Amniotic epithelial cell (primary cell): Measurements from ENCODE around the gene BRPF1.

Experiments used
- DNase-seq: peaks from one replicate; pipeline ENCODE4 v3.0.0-alpha.2; 2010; ENCODE audit warnings: low read depth

BRPF1 gene, protein sequence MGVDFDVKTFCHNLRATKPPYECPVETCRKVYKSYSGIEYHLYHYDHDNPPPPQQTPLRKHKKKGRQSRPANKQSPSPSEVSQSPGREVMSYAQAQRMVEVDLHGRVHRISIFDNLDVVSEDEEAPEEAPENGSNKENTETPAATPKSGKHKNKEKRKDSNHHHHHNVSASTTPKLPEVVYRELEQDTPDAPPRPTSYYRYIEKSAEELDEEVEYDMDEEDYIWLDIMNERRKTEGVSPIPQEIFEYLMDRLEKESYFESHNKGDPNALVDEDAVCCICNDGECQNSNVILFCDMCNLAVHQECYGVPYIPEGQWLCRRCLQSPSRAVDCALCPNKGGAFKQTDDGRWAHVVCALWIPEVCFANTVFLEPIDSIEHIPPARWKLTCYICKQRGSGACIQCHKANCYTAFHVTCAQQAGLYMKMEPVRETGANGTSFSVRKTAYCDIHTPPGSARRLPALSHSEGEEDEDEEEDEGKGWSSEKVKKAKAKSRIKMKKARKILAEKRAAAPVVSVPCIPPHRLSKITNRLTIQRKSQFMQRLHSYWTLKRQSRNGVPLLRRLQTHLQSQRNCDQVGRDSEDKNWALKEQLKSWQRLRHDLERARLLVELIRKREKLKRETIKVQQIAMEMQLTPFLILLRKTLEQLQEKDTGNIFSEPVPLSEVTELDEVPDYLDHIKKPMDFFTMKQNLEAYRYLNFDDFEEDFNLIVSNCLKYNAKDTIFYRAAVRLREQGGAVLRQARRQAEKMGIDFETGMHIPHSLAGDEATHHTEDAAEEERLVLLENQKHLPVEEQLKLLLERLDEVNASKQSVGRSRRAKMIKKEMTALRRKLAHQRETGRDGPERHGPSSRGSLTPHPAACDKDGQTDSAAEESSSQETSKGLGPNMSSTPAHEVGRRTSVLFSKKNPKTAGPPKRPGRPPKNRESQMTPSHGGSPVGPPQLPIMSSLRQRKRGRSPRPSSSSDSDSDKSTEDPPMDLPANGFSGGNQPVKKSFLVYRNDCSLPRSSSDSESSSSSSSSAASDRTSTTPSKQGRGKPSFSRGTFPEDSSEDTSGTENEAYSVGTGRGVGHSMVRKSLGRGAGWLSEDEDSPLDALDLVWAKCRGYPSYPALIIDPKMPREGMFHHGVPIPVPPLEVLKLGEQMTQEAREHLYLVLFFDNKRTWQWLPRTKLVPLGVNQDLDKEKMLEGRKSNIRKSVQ (N-terminal part only)

DNA sequence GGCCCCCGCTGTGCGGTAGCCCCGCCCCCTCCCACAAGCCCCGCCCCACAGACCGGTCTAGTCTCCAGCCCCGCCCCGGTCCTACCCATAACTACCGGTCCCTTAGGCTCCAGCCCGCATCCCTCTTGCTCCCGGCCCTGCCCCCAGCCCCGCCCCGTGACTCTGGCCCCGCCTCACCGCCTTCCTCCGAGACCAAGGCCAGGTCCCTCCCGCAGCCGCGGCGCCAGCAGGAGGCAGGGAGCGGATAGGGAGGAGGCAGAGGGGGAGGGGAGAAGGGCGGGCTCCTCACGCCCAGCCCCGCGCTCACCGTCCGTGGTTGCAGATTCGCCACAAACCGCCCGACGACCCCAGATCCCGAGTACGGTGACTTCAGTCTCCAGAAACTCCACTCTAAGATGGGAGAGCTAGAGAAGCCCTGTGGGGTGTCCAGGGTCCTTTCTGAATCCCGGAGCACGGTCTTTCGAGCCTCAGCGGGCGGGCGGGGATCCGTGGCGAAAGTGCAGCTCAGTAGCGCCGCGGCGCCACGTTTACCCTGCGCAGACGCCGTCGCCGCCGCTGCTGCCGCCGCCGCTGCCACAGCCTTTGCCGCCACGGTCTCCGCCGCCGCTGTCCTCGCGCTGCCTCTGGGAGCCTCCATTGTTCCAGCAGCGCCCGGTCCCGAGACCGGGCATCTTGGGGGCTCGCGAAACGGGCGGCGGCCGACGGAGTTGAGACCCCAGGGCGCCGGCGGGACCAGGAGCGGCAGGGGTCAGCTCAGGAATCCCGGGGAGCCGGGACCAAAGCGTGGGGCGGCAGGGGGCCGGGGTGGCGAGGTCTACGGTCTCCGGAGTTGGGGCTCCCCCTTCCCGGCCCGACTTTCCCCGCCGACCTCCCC lies at the start of gene BRPF1:
Gene BRPF1 (plus strand): TSS at position 530 of the 874 bp plus-strand sequence. CDS start 2,406 bp downstream, outside the sequence.
- DNase-seq, result peak; percentile 98

DNA sequence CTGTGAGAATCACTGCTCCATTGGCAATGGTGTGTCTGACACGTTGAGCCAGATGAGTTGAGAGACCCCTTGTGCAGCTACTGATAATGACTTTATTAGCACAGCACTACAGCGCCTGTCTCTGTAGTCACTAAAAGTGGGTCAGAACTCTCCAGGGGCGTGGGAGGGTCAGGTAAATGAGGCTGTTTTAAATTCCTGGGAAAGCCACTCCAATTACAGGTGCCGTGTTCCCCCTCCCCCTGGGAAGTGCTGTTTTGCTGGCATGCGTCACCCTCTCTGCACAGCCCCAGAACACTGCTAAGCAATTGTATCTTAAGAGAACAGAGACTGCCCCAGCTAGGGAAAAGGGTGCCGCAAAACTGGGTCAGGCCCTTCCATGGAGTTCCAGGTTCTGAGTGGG lies 49.4 kb upstream of the BRPF1 start:
- no peak for DNase-seq

DNA sequence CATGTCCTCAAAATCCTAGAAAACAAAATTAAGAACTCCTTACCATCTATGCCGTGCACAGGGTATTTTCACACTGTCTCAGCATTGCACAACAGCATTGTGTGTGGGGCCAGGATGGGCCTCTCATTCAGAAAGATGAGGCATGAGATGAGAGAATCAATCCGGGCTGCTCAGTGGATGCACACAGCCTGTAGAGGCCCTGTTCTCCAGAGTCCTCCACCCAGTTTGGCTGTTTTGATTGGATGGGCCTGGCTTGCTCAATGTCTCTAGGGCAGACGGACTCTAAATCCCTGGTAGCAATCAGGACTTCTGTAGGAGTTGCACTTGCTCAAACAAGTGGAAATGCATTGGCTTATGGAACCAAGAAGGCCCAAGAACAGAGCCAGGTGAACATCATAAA lies 48.1 kb upstream of the BRPF1 start:
- DNase-seq, result peak; percentile 74

DNA sequence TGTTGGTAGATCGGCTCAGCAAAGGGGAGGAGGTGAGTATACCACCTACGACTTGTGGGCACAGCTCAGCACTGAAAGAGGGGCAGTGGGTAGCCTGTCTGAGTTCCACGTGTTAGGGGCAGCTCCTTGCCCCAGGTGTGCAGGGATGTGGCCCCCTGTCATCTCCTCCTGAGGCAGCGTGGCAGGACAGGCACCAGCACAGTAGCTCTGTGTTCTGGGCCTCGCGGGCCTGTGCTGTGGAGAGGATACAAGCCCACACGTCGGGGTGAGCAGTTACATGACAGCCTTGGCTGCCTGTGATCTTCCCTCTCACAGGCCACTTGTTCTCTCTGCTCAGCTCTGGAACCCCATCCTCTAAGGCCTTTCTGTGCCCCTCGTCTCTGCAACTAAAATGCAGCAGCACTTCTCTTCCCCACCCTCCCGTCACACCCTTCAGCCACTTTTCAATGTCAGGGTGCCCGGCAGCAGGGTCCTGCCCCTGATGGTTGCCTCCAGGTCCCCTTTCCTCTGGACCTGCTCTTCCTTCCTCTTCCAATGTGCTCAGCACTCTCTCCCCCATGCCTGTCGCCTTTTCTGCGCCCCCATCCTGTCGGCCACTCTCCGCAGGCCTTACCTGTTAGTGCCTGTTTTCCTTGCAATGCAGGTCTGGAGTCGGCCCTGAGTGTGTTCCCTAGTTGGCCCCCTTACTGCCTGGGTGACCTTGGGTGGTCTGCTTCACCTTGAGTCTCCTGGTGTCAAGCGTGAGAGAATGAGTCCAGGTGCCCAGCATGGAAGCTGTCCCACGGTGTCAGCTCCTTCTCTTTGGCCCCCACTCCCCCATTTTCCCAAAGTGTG lies 46.1 kb upstream of the BRPF1 start:
- DNase-seq, result no peak

DNA sequence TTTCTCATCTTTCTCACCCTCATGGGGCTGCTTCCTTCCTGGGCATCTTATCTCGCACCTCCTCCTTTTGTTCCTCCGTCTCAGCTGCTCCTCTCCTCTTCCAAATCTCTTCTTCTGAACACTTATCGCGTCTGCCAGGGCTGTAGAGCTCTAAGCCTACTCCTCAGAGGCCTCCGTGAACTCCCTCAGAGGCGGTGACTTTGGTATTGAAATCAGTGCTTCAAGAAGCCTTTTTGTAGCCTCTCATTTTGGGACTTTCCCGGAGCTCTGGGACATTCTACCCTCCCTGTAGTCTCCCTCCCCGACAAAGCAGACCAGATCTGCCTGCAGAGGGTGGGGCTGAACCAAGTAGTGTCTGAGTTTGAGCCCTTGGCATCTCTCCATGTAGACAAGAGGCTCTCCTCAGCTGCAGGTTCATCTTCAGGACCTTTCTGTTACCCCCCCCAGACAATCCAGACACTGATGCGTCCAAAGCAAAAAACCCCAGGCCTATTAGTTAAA lies 45.4 kb upstream of the BRPF1 start:
- DNase-seq, result no peak

DNA sequence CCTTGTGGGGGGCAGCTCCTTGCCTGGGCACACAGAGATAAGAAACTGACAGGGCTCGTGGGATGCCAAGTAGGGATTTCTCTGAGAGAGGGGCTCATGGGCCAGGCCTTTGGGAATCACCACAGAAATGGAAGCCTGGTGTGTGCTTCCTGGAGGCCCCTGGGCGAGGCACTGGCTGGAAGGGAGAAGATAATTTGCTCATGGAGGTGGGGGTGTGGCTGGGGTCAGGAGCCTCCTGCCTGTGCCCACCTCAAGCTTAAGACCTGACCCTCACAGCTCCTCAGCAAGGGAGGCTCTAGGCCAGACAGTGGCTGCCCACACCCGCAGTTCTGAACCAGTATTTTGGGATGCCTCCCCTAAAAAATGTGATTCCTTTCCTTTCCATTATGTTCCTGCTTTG lies 44.8 kb upstream of the BRPF1 start:
- no peak for DNase-seq

DNA sequence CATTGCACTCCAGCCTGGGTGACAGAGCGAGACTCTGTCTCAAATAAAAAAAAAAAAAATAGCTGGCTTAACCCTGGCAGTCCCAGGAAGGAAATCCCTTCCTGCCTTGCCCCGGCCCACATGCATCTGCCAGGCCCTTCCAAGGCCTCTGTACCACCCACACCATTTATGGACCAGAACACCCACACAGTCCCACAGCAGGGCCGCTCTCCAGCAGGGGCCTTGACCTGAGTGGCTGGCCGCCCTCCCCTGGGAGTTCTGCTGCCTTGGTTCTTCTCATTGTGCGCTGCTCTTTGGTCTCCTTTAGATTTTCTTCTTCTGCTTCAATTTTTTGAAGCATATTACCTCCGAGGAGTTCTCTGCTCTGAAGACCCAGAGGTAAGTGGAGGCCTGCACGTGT lies 44.0 kb upstream of the BRPF1 start:
- no peak for DNase-seq

DNA sequence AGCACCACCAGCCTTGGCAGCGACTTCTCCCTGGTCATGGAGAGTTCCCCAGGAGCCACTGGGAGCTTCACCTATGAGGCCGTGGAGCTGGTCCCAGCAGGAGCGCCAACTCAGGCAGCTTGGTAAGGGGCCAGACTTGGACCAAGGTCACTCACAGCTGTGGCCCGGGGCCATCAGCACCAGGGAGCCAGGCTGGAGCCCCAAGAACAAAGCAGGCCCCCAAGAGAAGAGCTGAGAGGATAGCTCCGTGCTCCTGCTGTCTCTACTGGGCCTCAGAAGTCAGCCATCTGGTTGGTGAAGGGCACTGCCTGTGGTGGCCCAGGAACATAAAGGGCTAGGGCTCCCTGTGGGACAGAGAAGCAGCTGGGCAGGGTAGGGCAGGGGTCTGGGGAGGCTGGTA lies 42.6 kb upstream of the BRPF1 start:
- DNase-seq, result no peak

DNA sequence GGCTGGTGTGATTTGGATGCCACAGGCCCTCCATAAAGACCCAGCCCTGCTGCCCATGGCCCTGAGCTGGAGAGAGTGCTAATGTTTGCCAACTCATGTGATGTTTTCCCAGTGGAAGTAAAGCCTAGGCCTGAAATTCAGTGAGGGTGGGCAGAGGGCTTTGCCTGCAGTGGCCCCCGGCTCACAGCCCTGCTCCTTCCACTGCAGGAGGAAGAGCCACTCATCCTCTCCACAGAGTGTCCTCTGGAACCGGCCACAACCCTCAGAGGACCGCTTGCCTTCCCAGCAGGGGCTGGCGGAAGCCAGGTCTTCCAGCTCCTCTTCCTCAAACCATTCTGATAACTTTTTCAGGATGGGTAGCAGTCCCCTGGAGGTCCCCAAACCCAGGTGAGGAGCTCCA lies 41.8 kb upstream of the BRPF1 start:
- no peak for DNase-seq

DNA sequence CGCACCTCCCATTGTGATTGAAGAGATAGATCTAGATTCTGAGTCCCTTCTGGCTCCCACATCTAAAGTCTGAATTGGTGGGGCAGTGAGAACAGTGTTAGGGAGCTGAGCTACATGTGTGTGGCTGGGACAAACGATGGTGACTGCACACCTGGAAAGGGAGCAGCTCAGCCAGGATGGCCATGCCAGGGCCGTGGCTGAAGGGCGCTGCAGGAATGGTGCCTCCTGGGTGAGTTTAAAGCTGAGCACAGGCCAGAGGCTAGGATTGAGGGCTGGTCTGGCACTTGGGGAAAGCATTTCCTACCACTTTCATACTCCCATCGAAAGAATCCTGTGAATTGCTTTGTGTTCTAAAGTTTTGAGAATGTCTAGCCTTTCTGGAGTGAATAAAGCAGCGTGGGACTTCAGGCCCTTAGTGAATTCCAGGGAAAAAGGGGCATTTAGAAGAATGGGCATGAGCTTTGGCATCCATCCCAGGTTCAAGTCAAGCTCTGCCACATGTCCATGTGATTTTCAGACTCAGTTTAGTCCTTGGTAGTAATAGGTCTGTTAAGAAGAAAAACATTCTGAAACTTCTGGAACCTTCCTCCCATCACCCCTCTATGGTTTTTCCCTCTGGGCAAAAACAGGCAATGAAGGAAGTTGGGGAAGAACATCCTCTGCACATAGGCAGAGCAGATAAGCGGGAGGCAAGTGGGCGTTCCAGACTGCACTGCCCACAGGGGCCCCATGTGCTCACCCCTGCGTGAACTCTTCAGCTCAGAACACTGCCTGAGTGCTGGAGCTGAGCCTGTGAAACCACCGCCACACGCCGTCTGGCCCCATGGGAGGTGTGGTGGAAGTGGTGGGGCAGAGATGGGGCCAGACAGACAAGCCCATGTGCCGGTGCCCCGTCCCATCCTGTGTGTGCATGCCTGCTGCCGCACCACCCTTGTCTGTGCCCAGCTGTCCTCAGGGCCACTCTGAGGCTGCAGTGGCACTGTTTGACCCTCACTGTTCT lies 40.8 kb upstream of the BRPF1 start:
- peak; percentile 90 for DNase-seq

DNA sequence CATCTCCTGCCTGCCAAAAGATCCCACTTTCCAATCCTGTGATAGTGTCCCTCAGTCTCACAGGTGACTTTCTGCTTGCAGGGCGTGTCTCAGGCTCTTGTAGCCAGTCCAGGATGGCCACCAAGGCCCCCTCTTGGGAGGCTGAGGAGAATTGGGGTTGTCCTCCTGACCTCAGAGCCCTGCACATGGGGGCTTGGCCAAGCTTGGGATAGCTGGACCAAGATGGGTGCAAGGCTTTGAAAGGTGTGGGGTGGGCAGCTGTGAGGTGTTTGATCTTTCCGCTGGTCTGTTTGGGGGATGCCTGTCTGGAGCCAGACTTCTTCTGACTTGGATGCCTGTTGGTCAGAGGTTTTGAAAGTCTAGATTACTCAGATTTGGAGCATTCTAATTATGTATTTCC lies 39.9 kb upstream of the BRPF1 start:
- no peak for DNase-seq

DNA sequence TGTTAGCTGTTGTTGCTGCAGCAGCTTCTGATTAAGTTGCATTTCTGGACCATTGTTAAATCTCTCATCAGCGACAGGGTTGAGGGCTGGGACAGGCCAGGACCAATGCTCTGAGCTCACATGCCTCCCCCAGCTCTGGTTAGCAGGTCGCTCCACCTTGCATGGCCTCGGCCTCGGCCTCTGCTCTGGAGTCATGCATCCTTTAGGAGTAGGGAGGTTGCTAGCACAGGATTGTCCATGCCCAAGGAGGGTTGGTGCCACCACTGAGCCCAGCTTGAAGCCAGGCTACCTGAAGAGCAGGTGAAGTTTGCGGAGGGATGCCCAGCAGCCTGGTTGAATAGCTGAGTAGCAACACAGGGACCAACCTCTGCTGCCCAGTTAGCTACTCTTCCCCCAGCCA lies 39.1 kb upstream of the BRPF1 start:
- DNase-seq, result no peak

DNA sequence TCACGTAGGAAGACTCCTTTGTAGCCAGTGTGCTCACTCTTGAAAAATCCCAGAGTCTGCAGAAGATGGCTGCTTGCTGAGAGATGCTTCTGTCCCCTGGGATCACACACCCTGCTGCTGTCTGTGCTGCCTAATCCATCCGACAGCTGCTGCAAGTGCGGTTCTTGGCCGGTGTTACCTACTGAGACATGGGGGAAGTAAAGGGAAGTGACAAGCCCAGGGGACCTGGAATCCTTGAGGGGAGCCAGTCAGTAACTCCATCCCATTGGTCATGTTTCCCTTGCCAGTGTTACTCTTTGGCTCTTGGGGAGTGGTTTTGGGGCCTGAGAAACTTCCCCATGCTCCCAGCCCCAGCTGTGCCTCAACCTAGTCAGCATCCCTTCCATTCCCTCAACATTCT lies 36.2 kb upstream of the BRPF1 start:
- DNase-seq, result no peak

DNA sequence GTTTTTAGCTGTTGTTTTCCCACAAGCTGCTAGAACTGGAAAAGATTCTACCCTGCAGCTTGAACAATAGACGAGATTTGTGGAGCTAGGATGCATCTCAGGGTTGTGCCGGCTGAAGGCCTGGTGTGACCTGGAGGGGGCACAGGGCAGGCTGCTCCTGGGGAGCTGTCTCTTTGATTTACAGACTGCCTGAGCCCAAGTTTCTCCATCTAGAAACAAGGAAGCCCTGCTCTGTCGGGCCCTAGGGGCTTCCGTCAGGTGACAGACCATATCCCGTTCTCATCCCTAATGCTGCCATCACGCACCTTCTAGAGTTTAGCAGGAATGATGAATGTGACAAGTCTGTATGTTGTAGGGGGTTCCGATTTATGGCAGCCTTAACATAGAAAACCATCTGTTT lies 35.8 kb upstream of the BRPF1 start:
- no peak for DNase-seq

DNA sequence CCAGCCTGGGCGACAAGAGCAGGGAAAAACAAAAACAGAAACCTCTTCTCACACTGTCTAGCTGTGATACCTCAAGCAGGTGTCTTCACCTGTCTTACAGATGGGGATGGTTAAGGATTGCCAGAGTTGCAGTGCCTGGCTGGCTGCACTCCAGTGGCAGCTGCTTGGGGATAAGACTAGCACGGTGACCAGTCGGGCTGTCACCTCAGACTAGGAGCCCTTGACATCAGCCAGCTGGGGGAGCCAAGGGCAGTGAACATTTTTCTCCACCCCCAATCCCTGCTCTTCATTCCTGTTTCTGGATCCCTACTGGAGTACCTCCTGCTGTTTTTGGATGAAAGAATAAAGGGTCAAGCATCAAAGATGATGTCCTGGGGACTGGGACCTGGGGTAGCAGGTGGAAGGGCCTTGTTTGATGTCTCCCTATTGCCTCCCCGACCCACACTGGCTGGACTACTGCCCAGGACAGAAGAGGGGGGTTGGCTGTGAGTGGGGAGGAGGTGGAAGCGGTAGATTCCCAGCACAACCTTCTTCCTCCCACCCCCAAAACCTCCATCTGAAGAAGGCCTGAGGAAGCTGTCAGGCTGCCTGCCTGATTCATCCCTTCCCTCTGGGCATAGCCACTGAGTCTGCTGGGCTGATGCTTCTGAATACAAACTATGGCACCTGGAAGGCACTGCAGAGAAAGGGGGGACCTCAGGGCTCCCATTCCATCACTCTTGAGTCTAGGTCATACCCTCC lies 34.9 kb upstream of the BRPF1 start:
- DNase-seq, result no peak

DNA sequence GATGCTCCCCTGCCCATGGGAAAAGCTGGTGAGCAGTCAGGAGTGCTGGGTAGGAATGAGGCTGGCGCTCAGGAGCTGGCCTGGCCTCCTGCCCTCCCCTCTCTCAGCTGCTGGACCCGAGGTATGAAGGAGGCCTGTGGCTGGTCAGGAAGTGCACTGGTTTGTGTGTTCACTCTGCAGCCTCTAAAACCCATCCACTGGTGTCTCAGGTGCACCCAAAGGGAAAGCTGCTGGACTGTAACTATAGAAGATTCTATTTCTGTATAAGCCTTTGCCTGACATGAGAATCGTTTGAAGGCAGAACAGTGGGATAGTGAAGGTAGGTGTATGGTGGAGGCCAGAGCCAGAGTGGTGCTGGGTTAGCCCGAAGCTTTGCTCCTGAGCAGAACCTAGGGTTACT lies 33.6 kb upstream of the BRPF1 start:
- DNase-seq, result no peak

DNA sequence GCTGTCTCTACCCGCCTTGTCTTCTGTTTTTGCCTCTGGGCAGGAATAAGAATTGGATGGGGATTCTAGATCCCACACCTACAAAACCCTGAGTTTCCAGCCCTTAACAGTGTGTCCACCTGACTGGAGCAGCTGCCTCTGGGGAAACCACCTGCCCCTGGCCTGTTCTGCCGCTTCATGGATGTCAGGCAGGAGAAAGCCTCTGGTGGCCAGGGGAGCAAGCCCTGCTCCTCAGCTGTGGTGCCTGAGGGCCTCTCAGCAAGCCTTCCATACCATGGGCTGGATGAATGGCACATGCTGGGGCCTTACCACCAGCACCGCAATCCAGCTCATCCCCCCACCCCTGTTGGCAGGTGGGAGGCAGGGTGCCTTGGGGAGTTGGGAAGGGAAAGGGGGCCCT lies 33.2 kb upstream of the BRPF1 start:
- no peak for DNase-seq

DNA sequence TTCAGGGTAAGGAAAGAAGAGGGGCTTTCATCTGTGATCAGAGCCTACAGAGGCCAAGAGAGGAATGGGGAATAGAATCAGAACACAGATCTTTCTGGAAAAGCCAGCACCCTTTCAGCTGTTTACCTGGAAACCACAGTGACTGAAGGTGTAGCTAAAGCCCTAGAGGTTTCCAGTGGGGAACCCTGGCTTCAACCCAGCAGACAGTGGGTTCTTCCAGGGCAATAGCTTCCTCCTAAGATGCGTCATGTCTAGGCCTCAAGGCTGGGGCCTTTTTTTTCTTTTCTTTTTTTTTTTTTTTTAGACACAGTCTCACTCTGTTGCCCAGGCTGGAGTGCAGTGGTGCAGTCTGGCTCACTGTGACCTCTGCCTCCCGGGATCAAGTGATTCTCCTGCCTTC lies 31.0 kb upstream of the BRPF1 start:
- no peak for DNase-seq

DNA sequence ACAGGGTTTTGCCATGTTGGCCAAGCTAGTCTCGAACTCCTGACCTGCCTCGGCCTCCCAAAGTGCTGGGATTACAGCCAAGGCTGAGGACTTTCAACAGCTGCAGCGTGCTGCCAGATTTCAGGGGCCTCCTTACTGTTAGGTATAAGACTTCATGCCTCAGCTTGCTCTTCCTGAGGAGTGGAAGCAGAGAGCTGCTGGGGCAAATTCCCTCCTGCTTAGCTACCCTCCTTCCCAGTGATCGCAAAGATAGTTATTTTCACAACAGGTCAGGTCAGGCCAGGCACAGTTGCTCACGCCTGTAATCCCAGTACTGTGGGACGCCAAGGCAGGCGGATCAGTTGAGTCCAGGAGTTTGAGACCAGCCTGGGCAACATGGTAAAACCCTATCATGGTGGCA lies 30.5 kb upstream of the BRPF1 start:
- DNase-seq, result no peak
